A549 (cell line): ENCODE measurements around the gene SLC16A4. TPM values are rescaled to one million over a fixed set of nuclear protein-coding genes. Genes with fewer than 3 reads are reported as not detected.

Experiments used
- ATAC-seq, 2 experiments: fragments of 200-7000 bp in 1 of 2; fragments of >200 bp in 1 of 2; cut with Nextera tagmentation in 1 of 2; cut with Tn5 transposase in 1 of 2; 3 replicates each; pipeline versions ENCODE4 v1.8.0 to v1.9.1; 2018 to 2020; ENCODE audit warnings: mild to moderate bottlenecking in 1 of 2, moderate library complexity in 1 of 2
- CTCF ChIA-PET: fragments of 300-600 bp; sonication (Branson Sonifier 250); formaldehyde crosslinking; extraction: SDS; loops from one replicate; lab custom pipeline; 2021; ENCODE audit warnings: antibody characterized with exemption, inconsistent platforms; lab: Yijun Ruan, JAX
- POLR2A ChIA-PET: fragments of 350-600 bp; formaldehyde crosslinking; extraction: SDS; loops from one replicate; lab custom pipeline; 2021; ENCODE audit warnings: antibody characterized with exemption, inconsistent platforms; lab: Yijun Ruan, JAX
- DNase-seq, 2 experiments: peaks; one replicate each; pipeline versions ENCODE4 v3.0.0 to v3.0.0-alpha.2; 2011 to 2016; ENCODE audit warnings: low read depth in 1 of 2, low spot score in 1 of 2
- FAIRE-seq: peaks from 2 replicates; lab custom pipeline; 2011; peaks lifted over from hg19 to GRCh38; lab: Jason Lieb, UNC
- H3K27ac ChIP-seq, 2 experiments: fragments of >200 bp; sonication (Bioruptor Twin); formaldehyde crosslinking; 3 replicates each; pipeline ENCODE4 v1.5.1; 2016 to 2017
- H3K4me1 ChIP-seq: fragments of >200 bp; sonication (Bioruptor Twin); formaldehyde crosslinking; 3 replicates; pipeline ENCODE4 v1.6.1; 2016
- H3K4me2 ChIP-seq: fragments of >200 bp; sonication (Bioruptor Twin); formaldehyde crosslinking; 3 replicates; pipeline ENCODE4 v1.6.1; 2016
- H3K4me3 ChIP-seq: fragments of >200 bp; sonication (Bioruptor Twin); formaldehyde crosslinking; 3 replicates; pipeline ENCODE4 v1.5.1; 2016
- H3K9me3 ChIP-seq: fragments of >200 bp; sonication (Bioruptor Twin); formaldehyde crosslinking; 3 replicates; pipeline ENCODE4 v1.6.1; 2016
- BHLHE40 ChIP-seq: IDR thresholded peaks from 2 replicates; pipeline ENCODE4 v1.6.1; 2012; ENCODE audit warnings: low read depth, low read length, inconsistent platforms
- CEBPB ChIP-seq, 2 experiments: fragments of >200 bp in 1 of 2; sonication (Bioruptor Twin) in 1 of 2; formaldehyde crosslinking in 1 of 2; IDR thresholded peaks; 2 replicates each; pipeline ENCODE4 v1.6.1; 2012 to 2016
- EHF ChIP-seq: fragments of 250-450 bp; sonication (Bioruptor Pico); IDR thresholded peaks from 2 replicates; pipeline ENCODE4 v1.5.0; 2020; ENCODE audit warnings: mild to moderate bottlenecking
- EP300 ChIP-seq, 2 experiments: fragments of >200 bp; sonication (Bioruptor Twin); formaldehyde crosslinking; IDR thresholded peaks; 2 replicates in 1 of 2; 3 replicates in 1 of 2; pipeline ENCODE4 v1.6.1; 2016 to 2017
- FOSL2 ChIP-seq, 2 experiments: fragments of 450-650 bp in 1 of 2; fragments of >200 bp in 1 of 2; sonication (Bioruptor Twin) in 1 of 2; formaldehyde crosslinking; IDR thresholded peaks; 2 replicates each; pipeline versions ENCODE4 v1.5.0 to v1.6.1; 2016 to 2020; ENCODE audit warnings: mild to moderate bottlenecking in 1 of 2, moderate library complexity in 1 of 2
- FOXS1 ChIP-seq: fragments of 250-450 bp; sonication (Bioruptor Pico); IDR thresholded peaks from 2 replicates; pipeline ENCODE4 v1.5.0; 2020; ENCODE audit warnings: mild to moderate bottlenecking, moderate library complexity
- HDAC2 ChIP-seq: fragments of 200-600 bp; sonication (generic); IDR thresholded peaks from 2 replicates; pipeline ENCODE4 v1.6.1; 2016
- HEYL ChIP-seq: fragments of 250-450 bp; sonication (Bioruptor Pico); IDR thresholded peaks from 2 replicates; pipeline ENCODE4 v1.8.0; 2021; ENCODE audit warnings: mild to moderate bottlenecking, moderate library complexity
- HOXA7 ChIP-seq: fragments of 250-450 bp; sonication (Bioruptor Pico); IDR thresholded peaks from 2 replicates; pipeline ENCODE4 v1.5.0; 2020; ENCODE audit warnings: mild to moderate bottlenecking, moderate library complexity
- HOXB5 ChIP-seq: fragments of 250-450 bp; sonication (Bioruptor Pico); IDR thresholded peaks from 2 replicates; pipeline ENCODE4 v1.5.0; 2020; ENCODE audit warnings: mild to moderate bottlenecking, moderate library complexity
- JUN ChIP-seq, 2 experiments: fragments of >200 bp; sonication (Bioruptor Twin); formaldehyde crosslinking; IDR thresholded peaks; 2 replicates in 1 of 2; 3 replicates in 1 of 2; pipeline ENCODE4 v1.6.1; 2016 to 2017
- JUNB ChIP-seq: fragments of >200 bp; sonication (Bioruptor Twin); formaldehyde crosslinking; IDR thresholded peaks from 2 replicates; pipeline ENCODE4 v1.6.1; 2016
- KDM1A ChIP-seq: fragments of 200-600 bp; sonication (generic); IDR thresholded peaks from 2 replicates; pipeline ENCODE4 v1.6.1; 2016; ENCODE audit warnings: low read depth, mild to moderate bottlenecking
- MAFK ChIP-seq: fragments of 450-650 bp; IDR thresholded peaks from 2 replicates; pipeline ENCODE4 v1.6.1; 2014; ENCODE audit not compliant: partially characterized antibody
- MAZ ChIP-seq: fragments of 150-350 bp; IDR thresholded peaks from 2 replicates; pipeline ENCODE4 v1.6.1; 2014; ENCODE audit warnings: antibody characterized with exemption, low read depth, low read length, borderline replicate concordance
- NFE2L2 ChIP-seq: fragments of 150-350 bp; conservative IDR thresholded peaks from 2 replicates; pipeline ENCODE4 v1.6.1; 2014; ENCODE audit warnings: low read length
- POLR2AphosphoS2 ChIP-seq: conservative IDR thresholded peaks from 2 replicates; pipeline ENCODE4 v1.6.1; 2012; ENCODE audit warnings: low read length, improper control_type of control experiment, inconsistent platforms
- RAD21 ChIP-seq, 2 experiments: fragments of >200 bp in 1 of 2; sonication (Bioruptor Twin) in 1 of 2; formaldehyde crosslinking in 1 of 2; IDR thresholded peaks in 1 of 2; conservative IDR thresholded peaks in 1 of 2; 2 replicates in 1 of 2; 3 replicates in 1 of 2; pipeline ENCODE4 v1.6.1; 2012 to 2018; ENCODE audit warnings: inconsistent platforms in 1 of 2
- RNF2 ChIP-seq: fragments of 200-600 bp; sonication (generic); IDR thresholded peaks from 2 replicates; pipeline ENCODE4 v1.6.1; 2016; ENCODE audit warnings: low read depth, mild to moderate bottlenecking, antibody characterized with exemption, moderate library complexity, borderline replicate concordance
- SREBF2 ChIP-seq: fragments of 450-650 bp; IDR thresholded peaks from 2 replicates; pipeline ENCODE4 v1.6.1; 2014; ENCODE audit warnings: mild to moderate bottlenecking, moderate library complexity
- TFCP2L1 ChIP-seq: fragments of 250-450 bp; sonication (Bioruptor Pico); IDR thresholded peaks from 2 replicates; pipeline ENCODE4 v1.5.0; 2021; ENCODE audit warnings: mild to moderate bottlenecking
- TP53 ChIP-seq: fragments of 250-450 bp; sonication (Bioruptor Pico); IDR thresholded peaks from 2 replicates; pipeline ENCODE4 v1.5.0; 2021; ENCODE audit warnings: mild to moderate bottlenecking, moderate library complexity
- ZC3H11A ChIP-seq: fragments of 450-650 bp; IDR thresholded peaks from 2 replicates; pipeline ENCODE4 v1.6.1; 2014; ENCODE audit warnings: antibody characterized with exemption, mild to moderate bottlenecking
- ZSCAN20 ChIP-seq: fragments of 250-450 bp; sonication (Bioruptor Pico); IDR thresholded peaks from 2 replicates; pipeline ENCODE4 v1.8.0; 2022; ENCODE audit warnings: mild to moderate bottlenecking, moderate library complexity
- WGBS: methylation state at CpG from one replicate; pipeline ENCODE4 v1.1.6; 2017; ENCODE audit errors: missing lambda C conversion rate; 5-methylcytosine and 5-hydroxymethylcytosine counted together
- polyA plus RNA-seq, 4 experiments: library from polyadenylated mRNA; depleted of rRNA in 3 of 4; stranded (reverse); fragments of >200 nt; fragmentation: RNase III in 1 of 4; extraction: RNeasy Plus Mini Kit Qiagen cat#74134 plus additional on column Dnase treatment in 1 of 4; gene quantifications; 2 replicates in 3 of 4; 3 replicates in 1 of 4; pipeline ENCODE4 v1.2.3, GENCODE V29; 2011 to 2017
- TF ChIP-seq, protein P1 (sequence below): fragments of 250-450 bp; sonication (Bioruptor Pico); IDR thresholded peaks from 2 replicates; pipeline ENCODE4 v1.5.0; 2020; ENCODE audit warnings: low read depth, mild to moderate bottlenecking, moderate library complexity
- TF ChIP-seq, protein P2 (sequence below): fragments of >200 bp; sonication (Bioruptor Twin); formaldehyde crosslinking; IDR thresholded peaks from 3 replicates; pipeline ENCODE4 v1.6.1; 2016
- TF ChIP-seq, protein P3 (sequence below): fragments of 200-600 bp; sonication (generic); IDR thresholded peaks from 2 replicates; pipeline ENCODE4 v1.6.1; 2016; ENCODE audit warnings: antibody characterized with exemption, mild to moderate bottlenecking, moderate library complexity
- TF ChIP-seq, protein P4 (sequence below): fragments of >200 bp; sonication (Bioruptor Twin); formaldehyde crosslinking; IDR thresholded peaks from 3 replicates; pipeline ENCODE4 v1.5.1; 2016
- TF ChIP-seq, protein P5 (sequence below): fragments of >200 bp; sonication (Bioruptor Twin); formaldehyde crosslinking; IDR thresholded peaks from 2 replicates; pipeline ENCODE4 v1.6.1; 2016

The SLC16A4 gene
- polyA plus RNA-seq, 2 of the 4 experiments (the other 2 are of a cell fraction) = 61.0 to 176 TPM

DNA sequence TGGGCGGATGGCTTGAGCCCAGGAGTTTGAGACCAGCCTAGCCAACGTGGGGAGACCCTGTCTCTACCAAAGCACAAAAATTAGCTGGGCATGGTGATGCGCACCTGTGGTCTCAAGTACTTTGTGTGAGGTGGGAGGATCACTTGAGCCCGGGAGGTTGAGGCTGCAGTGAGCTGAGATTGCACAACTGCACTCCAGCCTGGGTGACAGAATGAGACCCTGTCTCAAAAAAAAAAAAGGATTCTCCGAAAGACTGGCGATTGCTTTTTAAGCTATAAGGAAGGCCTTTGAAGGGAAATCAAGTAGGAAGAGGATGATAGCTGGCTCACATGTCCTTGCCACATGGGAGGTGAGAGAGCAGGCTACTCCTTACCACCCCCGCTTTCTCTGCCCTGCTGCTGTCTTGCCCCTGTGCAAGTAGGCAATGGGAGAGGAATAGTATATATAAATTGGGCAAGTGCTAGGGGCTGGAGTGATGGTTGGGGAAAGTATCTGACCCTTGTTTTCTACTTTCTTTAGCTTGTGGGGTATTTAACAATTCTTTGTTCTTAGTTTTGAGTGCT, 20.4 kb upstream of the SLC16A4 start:
- TF ChIP-seq POLR2AphosphoS2 = no peak
- no peak for TF ChIP-seq RAD21 (conservative IDR thresholded peaks at IDR 0.05 in 1 of 2, IDR thresholded peaks at IDR 0.05 in 1 of 2)
- TF ChIP-seq, protein P1, sequence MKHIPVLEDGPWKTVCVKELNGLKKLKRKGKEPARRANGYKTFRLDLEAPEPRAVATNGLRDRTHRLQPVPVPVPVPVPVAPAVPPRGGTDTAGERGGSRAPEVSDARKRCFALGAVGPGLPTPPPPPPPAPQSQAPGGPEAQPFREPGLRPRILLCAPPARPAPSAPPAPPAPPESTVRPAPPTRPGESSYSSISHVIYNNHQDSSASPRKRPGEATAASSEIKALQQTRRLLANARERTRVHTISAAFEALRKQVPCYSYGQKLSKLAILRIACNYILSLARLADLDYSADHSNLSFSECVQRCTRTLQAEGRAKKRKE = no peak
- no peak for TF ChIP-seq EP300 (IDR thresholded peaks at IDR 0.05)
- TF ChIP-seq RNF2 = no peak
- TF ChIP-seq MAFK = no peak
- TF ChIP-seq ZC3H11A = no peak
- no peak for TF ChIP-seq JUN (IDR thresholded peaks at IDR 0.05)
- no peak for TF ChIP-seq HOXB5 (CRISPR knock-in tag)
- no peak for TF ChIP-seq KDM1A
- no peak for TF ChIP-seq HDAC2
- no peak for TF ChIP-seq MAZ
- POLR2A ChIA-PET = interaction anchor here (2.0 kb wide), 1 partner anchor 49 kb away, joined by 4 read pairs; no protein-coding TSS in a partner anchor
- no peaks in the 10 kb centered on the region for H3K9me3 ChIP-seq
- peaks cover 11% of the 10 kb centered on the region for H3K4me1 ChIP-seq
- 92% methylated on average over 7 of the region's 7 CpGs for WGBS
- CTCF ChIA-PET = interaction anchor here (0.6 to 11.8 kb wide), 23 partner anchors 9 to 725 kb away, joined by 3 to 326 read pairs (median 7); partner anchors contain the start of genes PROK1 and RBM15
- no peak overlapping the region for H3K4me2 ChIP-seq
- H3K27ac ChIP-seq = no peak overlapping the region
- no peak for FAIRE-seq
- no peak for DNase-seq
- ATAC-seq = no peak
- H3K4me3 ChIP-seq = no peak overlapping the region

DNA sequence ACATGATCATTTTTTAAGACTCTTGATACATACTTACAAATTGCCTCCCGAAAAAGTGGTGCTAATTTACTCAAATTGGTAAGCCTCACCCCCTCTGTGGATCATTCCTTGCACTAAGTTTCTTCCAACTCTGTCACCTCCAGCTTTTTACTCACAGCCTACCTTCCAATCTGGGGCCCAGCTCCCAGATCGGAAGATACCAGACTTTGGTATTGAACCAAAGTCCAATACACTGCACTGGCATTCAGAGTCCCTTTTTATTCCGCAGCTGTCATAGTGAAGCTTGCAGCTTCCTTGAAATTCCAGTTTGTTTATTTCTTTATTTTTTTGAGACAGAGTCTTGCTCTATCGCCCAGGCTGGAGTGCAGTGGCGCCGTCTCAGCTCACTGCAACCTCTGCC, 18.5 kb upstream of the SLC16A4 start:
- 93% methylated on average over 6 of the region's 6 CpGs for WGBS
- POLR2A ChIA-PET = interaction anchor here (0.6 to 2.4 kb wide), 3 partner anchors 19 to 71 kb away, joined by 3 to 18 read pairs (median 4); partner anchors contain the start of gene RBM15
- TF ChIP-seq, protein P2, sequence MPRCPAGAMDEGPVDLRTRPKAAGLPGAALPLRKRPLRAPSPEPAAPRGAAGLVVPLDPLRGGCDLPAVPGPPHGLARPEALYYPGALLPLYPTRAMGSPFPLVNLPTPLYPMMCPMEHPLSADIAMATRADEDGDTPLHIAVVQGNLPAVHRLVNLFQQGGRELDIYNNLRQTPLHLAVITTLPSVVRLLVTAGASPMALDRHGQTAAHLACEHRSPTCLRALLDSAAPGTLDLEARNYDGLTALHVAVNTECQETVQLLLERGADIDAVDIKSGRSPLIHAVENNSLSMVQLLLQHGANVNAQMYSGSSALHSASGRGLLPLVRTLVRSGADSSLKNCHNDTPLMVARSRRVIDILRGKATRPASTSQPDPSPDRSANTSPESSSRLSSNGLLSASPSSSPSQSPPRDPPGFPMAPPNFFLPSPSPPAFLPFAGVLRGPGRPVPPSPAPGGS = no peak
- TF ChIP-seq KDM1A (no peak), FOXS1 (CRISPR knock-in tag) (no peak), HOXA7 (CRISPR knock-in tag) (no peak), TP53 (CRISPR knock-in tag) (no peak), HEYL (CRISPR knock-in tag) (no peak), NFE2L2 (no peak), JUNB (no peak), SREBF2 (no peak), BHLHE40 (no peak), ZSCAN20 (no peak), TFCP2L1 (CRISPR knock-in tag) (no peak), FOSL2 (IDR thresholded peaks at IDR 0.05) (no peak), FOSL2 (CRISPR knock-in tag; IDR thresholded peaks at IDR 0.05) (no peak), CEBPB (IDR thresholded peaks at IDR 0.05) (no peak), HDAC2 (no peak), MAZ (no peak), EHF (no peak)
- TF ChIP-seq, protein P3, sequence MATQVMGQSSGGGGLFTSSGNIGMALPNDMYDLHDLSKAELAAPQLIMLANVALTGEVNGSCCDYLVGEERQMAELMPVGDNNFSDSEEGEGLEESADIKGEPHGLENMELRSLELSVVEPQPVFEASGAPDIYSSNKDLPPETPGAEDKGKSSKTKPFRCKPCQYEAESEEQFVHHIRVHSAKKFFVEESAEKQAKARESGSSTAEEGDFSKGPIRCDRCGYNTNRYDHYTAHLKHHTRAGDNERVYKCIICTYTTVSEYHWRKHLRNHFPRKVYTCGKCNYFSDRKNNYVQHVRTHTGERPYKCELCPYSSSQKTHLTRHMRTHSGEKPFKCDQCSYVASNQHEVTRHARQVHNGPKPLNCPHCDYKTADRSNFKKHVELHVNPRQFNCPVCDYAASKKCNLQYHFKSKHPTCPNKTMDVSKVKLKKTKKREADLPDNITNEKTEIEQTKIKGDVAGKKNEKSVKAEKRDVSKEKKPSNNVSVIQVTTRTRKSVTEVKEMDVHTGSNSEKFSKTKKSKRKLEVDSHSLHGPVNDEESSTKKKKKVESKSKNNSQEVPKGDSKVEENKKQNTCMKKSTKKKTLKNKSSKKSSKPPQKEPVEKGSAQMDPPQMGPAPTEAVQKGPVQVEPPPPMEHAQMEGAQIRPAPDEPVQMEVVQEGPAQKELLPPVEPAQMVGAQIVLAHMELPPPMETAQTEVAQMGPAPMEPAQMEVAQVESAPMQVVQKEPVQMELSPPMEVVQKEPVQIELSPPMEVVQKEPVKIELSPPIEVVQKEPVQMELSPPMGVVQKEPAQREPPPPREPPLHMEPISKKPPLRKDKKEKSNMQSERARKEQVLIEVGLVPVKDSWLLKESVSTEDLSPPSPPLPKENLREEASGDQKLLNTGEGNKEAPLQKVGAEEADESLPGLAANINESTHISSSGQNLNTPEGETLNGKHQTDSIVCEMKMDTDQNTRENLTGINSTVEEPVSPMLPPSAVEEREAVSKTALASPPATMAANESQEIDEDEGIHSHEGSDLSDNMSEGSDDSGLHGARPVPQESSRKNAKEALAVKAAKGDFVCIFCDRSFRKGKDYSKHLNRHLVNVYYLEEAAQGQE = no peak
- TF ChIP-seq, protein P4, sequence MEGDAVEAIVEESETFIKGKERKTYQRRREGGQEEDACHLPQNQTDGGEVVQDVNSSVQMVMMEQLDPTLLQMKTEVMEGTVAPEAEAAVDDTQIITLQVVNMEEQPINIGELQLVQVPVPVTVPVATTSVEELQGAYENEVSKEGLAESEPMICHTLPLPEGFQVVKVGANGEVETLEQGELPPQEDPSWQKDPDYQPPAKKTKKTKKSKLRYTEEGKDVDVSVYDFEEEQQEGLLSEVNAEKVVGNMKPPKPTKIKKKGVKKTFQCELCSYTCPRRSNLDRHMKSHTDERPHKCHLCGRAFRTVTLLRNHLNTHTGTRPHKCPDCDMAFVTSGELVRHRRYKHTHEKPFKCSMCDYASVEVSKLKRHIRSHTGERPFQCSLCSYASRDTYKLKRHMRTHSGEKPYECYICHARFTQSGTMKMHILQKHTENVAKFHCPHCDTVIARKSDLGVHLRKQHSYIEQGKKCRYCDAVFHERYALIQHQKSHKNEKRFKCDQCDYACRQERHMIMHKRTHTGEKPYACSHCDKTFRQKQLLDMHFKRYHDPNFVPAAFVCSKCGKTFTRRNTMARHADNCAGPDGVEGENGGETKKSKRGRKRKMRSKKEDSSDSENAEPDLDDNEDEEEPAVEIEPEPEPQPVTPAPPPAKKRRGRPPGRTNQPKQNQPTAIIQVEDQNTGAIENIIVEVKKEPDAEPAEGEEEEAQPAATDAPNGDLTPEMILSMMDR = no peak
- TF ChIP-seq, protein P5, sequence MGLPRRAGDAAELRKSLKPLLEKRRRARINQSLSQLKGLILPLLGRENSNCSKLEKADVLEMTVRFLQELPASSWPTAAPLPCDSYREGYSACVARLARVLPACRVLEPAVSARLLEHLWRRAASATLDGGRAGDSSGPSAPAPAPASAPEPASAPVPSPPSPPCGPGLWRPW = no peak
- CTCF ChIA-PET = interaction anchor here (0.8 to 11.8 kb wide), 12 partner anchors 13 to 206 kb away, joined by 3 to 326 read pairs (median 10); partner anchors contain the start of genes PROK1 and RBM15
- FAIRE-seq (no peak), ATAC-seq (no peak), DNase-seq (no peak)
- Histone ChIP-seq H3K27ac (no peak overlapping the region), H3K4me3 (no peak overlapping the region), H3K4me2 (no peak overlapping the region), H3K4me1 (peaks cover 17% of the 10 kb centered on the region), H3K9me3 (no peaks in the 10 kb centered on the region)
